Measurements from ENCODE around the gene SSBP4. TPM values are rescaled to one million over a fixed set of nuclear protein-coding genes. Genes with fewer than 3 reads are reported as not detected.

Gene SSBP4
- total and polyA plus RNA-seq, 2 of the 8 experiments (the other 6 are each of a cell fraction or from before 2014, with no cell fraction given), result 26.4 to 33.7 TPM

DNA sequence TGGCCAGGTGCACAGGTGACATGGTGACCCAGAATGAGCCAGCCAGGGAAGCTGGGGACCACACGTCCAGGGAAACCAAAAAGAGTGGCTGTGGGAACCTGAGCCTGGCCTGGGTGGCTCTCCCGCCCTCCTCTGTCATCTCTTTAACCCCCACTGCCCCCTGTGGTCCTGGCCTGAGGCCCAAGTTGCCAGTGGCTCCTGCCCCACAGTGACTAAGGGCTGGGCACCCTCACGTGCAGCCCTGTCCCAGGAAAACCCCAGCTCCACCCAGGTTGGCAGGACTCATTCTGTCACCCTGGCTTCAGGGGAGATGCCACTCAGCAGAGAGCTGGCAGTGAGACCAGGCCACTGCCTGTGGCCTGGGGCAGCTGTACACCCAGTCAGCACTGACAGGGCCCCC lies 49.3 kb downstream of the SSBP4 start (continued):
- TF ChIP-seq RAD21 (IDR thresholded peaks at IDR 0.05 in 1 of 2, conservative IDR thresholded peaks at IDR 0.05 in 1 of 2; ENCODE audit: low read depth in 2 of 2, low read length in 2 of 2), result no peak
- TF ChIP-seq CHD2 (IDR thresholded peaks at IDR 0.05; ENCODE audit: low read length), result no peak
- TF ChIP-seq SP4 (IDR thresholded peaks at IDR 0.05; ENCODE audit: low read length), result no peak
- TF ChIP-seq, protein P1, sequence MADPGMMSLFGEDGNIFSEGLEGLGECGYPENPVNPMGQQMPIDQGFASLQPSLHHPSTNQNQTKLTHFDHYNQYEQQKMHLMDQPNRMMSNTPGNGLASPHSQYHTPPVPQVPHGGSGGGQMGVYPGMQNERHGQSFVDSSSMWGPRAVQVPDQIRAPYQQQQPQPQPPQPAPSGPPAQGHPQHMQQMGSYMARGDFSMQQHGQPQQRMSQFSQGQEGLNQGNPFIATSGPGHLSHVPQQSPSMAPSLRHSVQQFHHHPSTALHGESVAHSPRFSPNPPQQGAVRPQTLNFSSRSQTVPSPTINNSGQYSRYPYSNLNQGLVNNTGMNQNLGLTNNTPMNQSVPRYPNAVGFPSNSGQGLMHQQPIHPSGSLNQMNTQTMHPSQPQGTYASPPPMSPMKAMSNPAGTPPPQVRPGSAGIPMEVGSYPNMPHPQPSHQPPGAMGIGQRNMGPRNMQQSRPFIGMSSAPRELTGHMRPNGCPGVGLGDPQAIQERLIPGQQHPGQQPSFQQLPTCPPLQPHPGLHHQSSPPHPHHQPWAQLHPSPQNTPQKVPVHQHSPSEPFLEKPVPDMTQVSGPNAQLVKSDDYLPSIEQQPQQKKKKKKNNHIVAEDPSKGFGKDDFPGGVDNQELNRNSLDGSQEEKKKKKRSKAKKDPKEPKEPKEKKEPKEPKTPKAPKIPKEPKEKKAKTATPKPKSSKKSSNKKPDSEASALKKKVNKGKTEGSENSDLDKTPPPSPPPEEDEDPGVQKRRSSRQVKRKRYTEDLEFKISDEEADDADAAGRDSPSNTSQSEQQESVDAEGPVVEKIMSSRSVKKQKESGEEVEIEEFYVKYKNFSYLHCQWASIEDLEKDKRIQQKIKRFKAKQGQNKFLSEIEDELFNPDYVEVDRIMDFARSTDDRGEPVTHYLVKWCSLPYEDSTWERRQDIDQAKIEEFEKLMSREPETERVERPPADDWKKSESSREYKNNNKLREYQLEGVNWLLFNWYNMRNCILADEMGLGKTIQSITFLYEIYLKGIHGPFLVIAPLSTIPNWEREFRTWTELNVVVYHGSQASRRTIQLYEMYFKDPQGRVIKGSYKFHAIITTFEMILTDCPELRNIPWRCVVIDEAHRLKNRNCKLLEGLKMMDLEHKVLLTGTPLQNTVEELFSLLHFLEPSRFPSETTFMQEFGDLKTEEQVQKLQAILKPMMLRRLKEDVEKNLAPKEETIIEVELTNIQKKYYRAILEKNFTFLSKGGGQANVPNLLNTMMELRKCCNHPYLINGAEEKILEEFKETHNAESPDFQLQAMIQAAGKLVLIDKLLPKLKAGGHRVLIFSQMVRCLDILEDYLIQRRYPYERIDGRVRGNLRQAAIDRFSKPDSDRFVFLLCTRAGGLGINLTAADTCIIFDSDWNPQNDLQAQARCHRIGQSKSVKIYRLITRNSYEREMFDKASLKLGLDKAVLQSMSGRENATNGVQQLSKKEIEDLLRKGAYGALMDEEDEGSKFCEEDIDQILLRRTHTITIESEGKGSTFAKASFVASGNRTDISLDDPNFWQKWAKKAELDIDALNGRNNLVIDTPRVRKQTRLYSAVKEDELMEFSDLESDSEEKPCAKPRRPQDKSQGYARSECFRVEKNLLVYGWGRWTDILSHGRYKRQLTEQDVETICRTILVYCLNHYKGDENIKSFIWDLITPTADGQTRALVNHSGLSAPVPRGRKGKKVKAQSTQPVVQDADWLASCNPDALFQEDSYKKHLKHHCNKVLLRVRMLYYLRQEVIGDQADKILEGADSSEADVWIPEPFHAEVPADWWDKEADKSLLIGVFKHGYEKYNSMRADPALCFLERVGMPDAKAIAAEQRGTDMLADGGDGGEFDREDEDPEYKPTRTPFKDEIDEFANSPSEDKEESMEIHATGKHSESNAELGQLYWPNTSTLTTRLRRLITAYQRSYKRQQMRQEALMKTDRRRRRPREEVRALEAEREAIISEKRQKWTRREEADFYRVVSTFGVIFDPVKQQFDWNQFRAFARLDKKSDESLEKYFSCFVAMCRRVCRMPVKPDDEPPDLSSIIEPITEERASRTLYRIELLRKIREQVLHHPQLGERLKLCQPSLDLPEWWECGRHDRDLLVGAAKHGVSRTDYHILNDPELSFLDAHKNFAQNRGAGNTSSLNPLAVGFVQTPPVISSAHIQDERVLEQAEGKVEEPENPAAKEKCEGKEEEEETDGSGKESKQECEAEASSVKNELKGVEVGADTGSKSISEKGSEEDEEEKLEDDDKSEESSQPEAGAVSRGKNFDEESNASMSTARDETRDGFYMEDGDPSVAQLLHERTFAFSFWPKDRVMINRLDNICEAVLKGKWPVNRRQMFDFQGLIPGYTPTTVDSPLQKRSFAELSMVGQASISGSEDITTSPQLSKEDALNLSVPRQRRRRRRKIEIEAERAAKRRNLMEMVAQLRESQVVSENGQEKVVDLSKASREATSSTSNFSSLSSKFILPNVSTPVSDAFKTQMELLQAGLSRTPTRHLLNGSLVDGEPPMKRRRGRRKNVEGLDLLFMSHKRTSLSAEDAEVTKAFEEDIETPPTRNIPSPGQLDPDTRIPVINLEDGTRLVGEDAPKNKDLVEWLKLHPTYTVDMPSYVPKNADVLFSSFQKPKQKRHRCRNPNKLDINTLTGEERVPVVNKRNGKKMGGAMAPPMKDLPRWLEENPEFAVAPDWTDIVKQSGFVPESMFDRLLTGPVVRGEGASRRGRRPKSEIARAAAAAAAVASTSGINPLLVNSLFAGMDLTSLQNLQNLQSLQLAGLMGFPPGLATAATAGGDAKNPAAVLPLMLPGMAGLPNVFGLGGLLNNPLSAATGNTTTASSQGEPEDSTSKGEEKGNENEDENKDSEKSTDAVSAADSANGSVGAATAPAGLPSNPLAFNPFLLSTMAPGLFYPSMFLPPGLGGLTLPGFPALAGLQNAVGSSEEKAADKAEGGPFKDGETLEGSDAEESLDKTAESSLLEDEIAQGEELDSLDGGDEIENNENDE (IDR thresholded peaks at IDR 0.05; ENCODE audit: insufficient replicate concordance, low read length), result no peak
- TF ChIP-seq, protein P2, sequence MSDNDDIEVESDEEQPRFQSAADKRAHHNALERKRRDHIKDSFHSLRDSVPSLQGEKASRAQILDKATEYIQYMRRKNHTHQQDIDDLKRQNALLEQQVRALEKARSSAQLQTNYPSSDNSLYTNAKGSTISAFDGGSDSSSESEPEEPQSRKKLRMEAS (IDR thresholded peaks at IDR 0.05), result no peak
- TF ChIP-seq, protein P3, sequence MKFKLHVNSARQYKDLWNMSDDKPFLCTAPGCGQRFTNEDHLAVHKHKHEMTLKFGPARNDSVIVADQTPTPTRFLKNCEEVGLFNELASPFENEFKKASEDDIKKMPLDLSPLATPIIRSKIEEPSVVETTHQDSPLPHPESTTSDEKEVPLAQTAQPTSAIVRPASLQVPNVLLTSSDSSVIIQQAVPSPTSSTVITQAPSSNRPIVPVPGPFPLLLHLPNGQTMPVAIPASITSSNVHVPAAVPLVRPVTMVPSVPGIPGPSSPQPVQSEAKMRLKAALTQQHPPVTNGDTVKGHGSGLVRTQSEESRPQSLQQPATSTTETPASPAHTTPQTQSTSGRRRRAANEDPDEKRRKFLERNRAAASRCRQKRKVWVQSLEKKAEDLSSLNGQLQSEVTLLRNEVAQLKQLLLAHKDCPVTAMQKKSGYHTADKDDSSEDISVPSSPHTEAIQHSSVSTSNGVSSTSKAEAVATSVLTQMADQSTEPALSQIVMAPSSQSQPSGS (IDR thresholded peaks at IDR 0.05; ENCODE audit: low read length), result no peak

Measured in H1 (cell line).